ES-I3 (cell line): ENCODE data around the gene INTS11.

Experiments
- H3K36me3 ChIP-seq: 2 replicates; pipeline ENCODE4 v1.6.1; 2013; ENCODE audit warnings: mild to moderate bottlenecking, low read length, control low read depth, moderate library complexity; ENCODE audit not compliant: insufficient read depth
- H3K4me1 ChIP-seq: 2 replicates; pipeline ENCODE4 v1.6.1; 2013; ENCODE audit warnings: mild to moderate bottlenecking, control low read depth, low read length; ENCODE audit not compliant: insufficient read depth
- H3K9ac ChIP-seq: 2 replicates; pipeline ENCODE4 v1.6.1; 2013; ENCODE audit warnings: low read depth, mild to moderate bottlenecking, low read length, moderate library complexity
- H3K9me3 ChIP-seq: 2 replicates; pipeline ENCODE4 v1.6.1; 2013; ENCODE audit warnings: mild to moderate bottlenecking, low read length, moderate library complexity; ENCODE audit not compliant: control insufficient read depth, insufficient read depth

Gene INTS11

GRCh38 chr1:1342584-1343115 lies 18.2 kb upstream of the INTS11 start:
- H3K9me3 ChIP-seq: no peaks in the 10 kb centered on the region
- no peaks in the 10 kb centered on the region for H3K4me1 ChIP-seq
- 0 out of 2 replicates have a peak, but pooled peaks cover 6% of the 10 kb centered on the region for H3K36me3 ChIP-seq
- no peak overlapping the region for H3K9ac ChIP-seq

GRCh38 chr1:1342061-1342562 lies 17.7 kb upstream of the INTS11 start:
- 0 out of 2 replicates have a peak, but pooled peaks cover 6% of the 10 kb centered on the region for H3K36me3 ChIP-seq
- no peaks in the 10 kb centered on the region for H3K9me3 ChIP-seq
- H3K9ac ChIP-seq: no peak overlapping the region
- H3K4me1 ChIP-seq: no peaks in the 10 kb centered on the region

- Histone ChIP-seq H3K4me1 (no peaks in the 10 kb centered on the region), H3K36me3 (0 out of 2 replicates have a peak, but pooled peaks cover 6% of the 10 kb centered on the region)
Measured at GRCh38 chr1:1341549-1342021, 17.1 kb upstream of the INTS11 start.

GRCh38 chr1:1340791-1341548 lies 16.5 kb upstream of the INTS11 start:
- H3K36me3 ChIP-seq: 0 out of 2 replicates have a peak, but pooled peaks cover 6% of the 10 kb centered on the region
- no peak overlapping the region for H3K9ac ChIP-seq
- H3K4me1 ChIP-seq: no peaks in the 10 kb centered on the region
- no peaks in the 10 kb centered on the region for H3K9me3 ChIP-seq

More at GRCh38 chr1:1341549-1342021, 17.1 kb upstream of the INTS11 start:
- no peak overlapping the region for H3K9ac ChIP-seq
- no peaks in the 10 kb centered on the region for H3K9me3 ChIP-seq

- Histone ChIP-seq H3K4me1 (no peaks in the 10 kb centered on the region), H3K9me3 (no peaks in the 10 kb centered on the region), H3K36me3 (0 out of 2 replicates have a peak, but pooled peaks cover 6% of the 10 kb centered on the region), H3K9ac (no peak overlapping the region)
Measured at GRCh38 chr1:1340185-1340584, 15.7 kb upstream of the INTS11 start.

- no peaks in the 10 kb centered on the region for H3K9me3 ChIP-seq
- H3K36me3 ChIP-seq: 0 out of 2 replicates have a peak, but pooled peaks cover 6% of the 10 kb centered on the region
Measured at GRCh38 chr1:1338278-1338677, 13.8 kb upstream of the INTS11 start.

GRCh38 chr1:1337793-1338147 lies 13.3 kb upstream of the INTS11 start:
- no peaks in the 10 kb centered on the region for H3K9me3 ChIP-seq
- 0 out of 2 replicates have a peak, but pooled peaks cover 6% of the 10 kb centered on the region for H3K36me3 ChIP-seq
- H3K4me1 ChIP-seq: no peaks in the 10 kb centered on the region
- no peak overlapping the region for H3K9ac ChIP-seq

More at GRCh38 chr1:1338278-1338677, 13.8 kb upstream of the INTS11 start:
- no peaks in the 10 kb centered on the region for H3K4me1 ChIP-seq
- no peak overlapping the region for H3K9ac ChIP-seq

GRCh38 chr1:1336931-1337792 lies 12.7 kb upstream of the INTS11 start:
- Histone ChIP-seq H3K36me3 (0 out of 2 replicates have a peak, but pooled peaks cover 6% of the 10 kb centered on the region), H3K4me1 (no peaks in the 10 kb centered on the region), H3K9ac (no peak overlapping the region), H3K9me3 (no peaks in the 10 kb centered on the region)

- Histone ChIP-seq H3K36me3 (0 out of 2 replicates have a peak, but pooled peaks cover 5% of the 10 kb centered on the region), H3K9ac (no peak overlapping the region), H3K9me3 (no peaks in the 10 kb centered on the region), H3K4me1 (no peaks in the 10 kb centered on the region)
Measured at GRCh38 chr1:1336446-1336845, 12.0 kb upstream of the INTS11 start.

- Histone ChIP-seq H3K4me1 (no peaks in the 10 kb centered on the region), H3K9me3 (no peaks in the 10 kb centered on the region), H3K9ac (no peak overlapping the region), H3K36me3 (no peaks in the 10 kb centered on the region)
Measured at GRCh38 chr1:1335792-1336248, 11.4 kb upstream of the INTS11 start.

GRCh38 chr1:1335283-1335682 lies 10.8 kb upstream of the INTS11 start:
- no peaks in the 10 kb centered on the region for H3K9me3 ChIP-seq
- no peaks in the 10 kb centered on the region for H3K4me1 ChIP-seq
- H3K36me3 ChIP-seq: no peaks in the 10 kb centered on the region
- no peak overlapping the region for H3K9ac ChIP-seq

GRCh38 chr1:1334835-1335234 lies 10.4 kb upstream of the INTS11 start:
- H3K9me3 ChIP-seq: no peaks in the 10 kb centered on the region
- H3K36me3 ChIP-seq: no peaks in the 10 kb centered on the region
- no peak overlapping the region for H3K9ac ChIP-seq
- H3K4me1 ChIP-seq: no peaks in the 10 kb centered on the region

- Histone ChIP-seq H3K9ac (no peak overlapping the region), H3K36me3 (no peaks in the 10 kb centered on the region), H3K4me1 (no peaks in the 10 kb centered on the region), H3K9me3 (no peaks in the 10 kb centered on the region)
Measured at GRCh38 chr1:1333551-1334241, 9.2 kb upstream of the INTS11 start.
